Smooth muscle cell of the brain vasculature (primary cell): ENCODE measurements around the gene HEBP2.

Experiments
- DNase-seq: peaks from one replicate; pipeline ENCODE4 v3.0.0-alpha.2; 2012; ENCODE audit warnings: low read depth, low spot score

Gene HEBP2

GRCh38 chr6:138397128-138398122 lies 6.6 kb upstream of the HEBP2 start:
- DNase-seq: no peak

DNA sequence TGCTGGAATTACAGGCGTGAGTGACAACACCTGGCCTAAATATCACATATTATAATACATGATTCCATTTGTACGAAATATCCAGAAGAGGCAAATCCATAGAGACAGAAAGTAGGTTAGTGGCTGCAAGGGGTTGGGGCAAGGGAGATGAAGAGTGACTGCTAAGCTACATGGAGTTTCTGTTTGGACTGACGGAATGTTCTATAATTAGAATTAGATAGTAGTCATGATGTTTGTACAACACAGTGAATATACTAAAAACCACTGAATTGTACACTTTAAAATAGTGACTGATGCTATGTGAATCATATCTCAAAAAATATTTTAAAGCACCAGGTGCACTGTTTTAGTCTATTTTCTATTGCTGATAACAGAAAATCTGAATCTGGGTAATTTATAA lies 3.7 kb upstream of the HEBP2 start:
- no peak for DNase-seq

- no peak for DNase-seq
These were observed 1.8 kb upstream of the HEBP2 start for GRCh38 chr6:138401960-138402837.

DNA sequence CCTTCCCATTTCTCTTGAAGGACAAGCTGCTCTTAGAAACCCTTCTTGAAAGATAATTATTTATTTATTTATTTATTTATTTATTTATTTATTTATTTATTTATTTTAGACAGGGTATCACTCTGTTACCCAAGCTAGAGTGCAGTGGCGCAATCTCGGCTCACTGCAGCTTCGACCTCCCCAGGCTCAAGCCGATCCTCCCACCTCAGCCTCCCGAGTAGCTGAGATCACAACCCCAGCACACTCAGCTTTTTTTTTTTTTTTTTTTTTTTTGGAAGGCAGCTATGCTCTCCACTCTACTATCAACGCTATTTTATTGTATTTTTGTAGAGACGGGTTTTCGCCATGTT lies 1.2 kb upstream of the HEBP2 start:
- no peak for DNase-seq

- no peak for DNase-seq
These were observed 661 bp upstream of the HEBP2 start for GRCh38 chr6:138403324-138403800.

DNA sequence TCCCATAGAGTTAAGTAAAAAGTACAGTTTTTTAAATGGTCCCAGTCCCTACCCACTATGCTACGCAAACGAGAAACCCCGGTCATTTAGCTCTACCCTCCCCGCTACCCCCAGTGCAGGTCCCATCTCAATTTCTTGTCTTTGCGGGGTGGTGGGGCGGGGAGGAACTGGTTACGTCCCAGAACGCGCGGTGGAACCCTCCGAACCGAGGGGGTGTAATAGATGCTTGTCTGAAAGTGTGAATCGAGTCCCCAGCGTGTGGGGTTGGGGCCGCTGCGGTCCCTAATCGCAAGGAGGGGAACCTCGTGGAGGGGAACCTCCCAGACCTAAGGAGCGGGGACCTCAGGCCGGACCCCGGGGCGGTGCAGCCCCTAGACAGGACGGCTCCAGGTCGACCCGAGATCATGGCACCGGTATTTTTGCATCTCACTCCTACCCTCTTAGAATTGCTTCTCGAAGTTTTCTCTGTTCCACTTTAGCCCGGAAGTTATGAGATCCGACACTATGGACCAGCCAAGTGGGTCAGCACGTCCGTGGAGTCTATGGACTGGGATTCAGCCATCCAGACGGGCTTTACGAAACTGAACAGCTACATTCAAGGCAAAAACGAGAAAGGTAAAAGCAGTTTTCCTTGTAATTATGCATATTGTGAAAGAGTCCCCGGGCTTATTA lies 779 bp downstream of the HEBP2 start:
- no peak for DNase-seq

- no peak for DNase-seq
These were observed 1.9 kb downstream of the HEBP2 start for GRCh38 chr6:138405816-138406413.

- DNase-seq: no peak
These were observed 2.4 kb downstream of the HEBP2 start for GRCh38 chr6:138406443-138406842.

DNA sequence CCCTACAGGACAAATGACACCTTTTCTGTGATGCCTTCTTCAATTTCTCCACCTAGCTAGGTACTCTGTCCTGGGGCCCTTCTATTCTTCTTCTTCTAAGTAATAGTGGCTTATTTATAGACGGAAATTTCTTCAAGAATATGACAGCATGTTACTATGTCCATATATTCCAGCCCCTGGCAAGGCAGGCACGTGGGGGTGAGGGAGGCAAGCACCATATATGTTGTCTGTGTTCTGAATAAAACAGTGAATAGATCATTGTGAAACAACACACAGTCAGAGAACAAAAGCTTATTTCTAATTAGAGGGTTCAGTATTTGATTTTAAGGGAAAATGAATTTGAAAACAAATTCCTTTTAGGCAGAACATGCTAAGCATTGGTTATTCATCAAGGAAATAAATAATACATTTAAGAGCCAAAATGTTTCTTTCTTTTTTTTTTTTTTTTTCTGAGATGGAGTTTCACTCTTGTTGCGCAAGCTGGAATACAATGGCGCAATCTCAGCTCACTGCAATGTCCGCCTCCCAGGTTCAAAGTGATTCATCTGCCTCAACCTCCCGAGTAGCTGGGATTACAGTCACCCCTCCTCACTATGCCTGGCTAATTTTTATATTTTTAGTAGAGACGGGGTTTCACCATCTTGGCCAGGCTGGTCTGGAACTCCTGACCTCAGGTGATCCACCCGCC lies 6.2 kb downstream of the HEBP2 start:
- DNase-seq: no peak

- no peak for DNase-seq
These were observed 7.2 kb downstream of the HEBP2 start for GRCh38 chr6:138410972-138411880.

DNA sequence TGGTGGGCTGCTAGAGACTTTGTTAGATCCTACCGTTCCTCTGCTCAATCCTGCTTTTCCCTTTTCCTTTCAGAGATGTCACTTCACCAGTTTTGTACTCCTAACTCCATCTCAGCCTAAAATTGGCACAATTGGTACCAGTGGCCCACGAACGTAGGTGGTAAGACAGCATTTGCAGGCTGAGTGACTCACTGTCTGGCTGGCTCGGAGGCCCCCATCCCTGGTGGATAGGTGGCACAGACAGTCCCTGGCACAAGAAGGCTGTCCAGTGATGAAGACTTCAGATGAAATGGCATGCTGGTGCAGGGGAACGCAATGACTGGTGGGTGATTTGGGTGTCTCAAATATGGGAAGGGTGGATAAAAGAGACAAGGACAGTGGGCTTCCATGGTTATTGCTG lies 11.1 kb downstream of the HEBP2 start:
- DNase-seq: no peak

DNA sequence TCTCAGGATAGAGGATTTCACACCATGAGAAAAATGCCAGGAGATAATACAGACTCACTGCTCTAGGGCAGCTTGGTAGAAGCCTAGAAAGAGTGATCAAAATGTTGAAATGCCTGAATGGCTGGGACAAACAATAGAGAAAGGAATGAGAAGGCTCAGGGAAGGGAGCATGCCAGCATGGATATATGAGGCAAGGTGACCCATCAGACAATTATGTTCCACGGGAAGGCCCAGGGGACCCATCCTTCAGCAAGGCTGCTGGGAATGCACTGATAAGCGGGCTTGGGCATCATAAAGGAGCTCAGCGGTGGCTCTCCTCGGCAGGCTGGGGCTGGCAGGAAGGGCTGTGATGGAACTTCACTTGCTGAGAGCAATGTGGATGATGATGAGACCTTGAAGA lies 12.2 kb downstream of the HEBP2 start:
- no peak for DNase-seq

DNA sequence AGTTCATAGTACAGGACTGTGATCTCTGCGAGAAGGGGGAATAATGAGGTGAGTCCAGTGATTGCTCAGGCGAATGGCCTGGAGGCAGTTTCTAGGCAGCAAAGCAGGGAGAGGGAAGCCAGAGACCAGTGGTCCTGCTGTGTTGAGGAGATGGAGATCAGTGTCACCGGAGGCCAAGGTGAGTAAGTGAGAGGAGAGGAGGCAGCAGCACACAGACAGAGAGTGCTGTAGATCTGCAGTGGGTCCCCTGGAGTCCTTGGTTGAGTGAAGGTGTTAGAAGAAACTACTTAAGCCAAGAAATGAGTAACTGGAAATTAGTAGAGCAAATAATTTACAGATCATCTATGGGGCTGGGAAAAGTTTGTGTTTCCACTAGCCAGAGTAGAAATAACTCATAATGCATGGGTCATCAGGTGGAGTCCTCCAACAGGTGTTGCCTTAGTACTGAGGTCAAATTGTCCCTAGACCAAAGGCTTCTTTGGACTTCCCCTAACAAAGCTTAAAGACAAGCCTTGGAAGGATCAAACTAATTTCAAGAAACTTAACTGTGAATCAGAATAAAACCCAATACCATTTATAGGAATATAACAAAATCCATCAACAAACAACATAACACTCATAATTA lies 13.6 kb downstream of the HEBP2 start:
- DNase-seq: no peak

GRCh38 chr6:138418118-138418742 lies 14.2 kb downstream of the HEBP2 start:
- DNase-seq: no peak

- no peak for DNase-seq
These were observed 15.7 kb downstream of the HEBP2 start for GRCh38 chr6:138419766-138420165.

DNA sequence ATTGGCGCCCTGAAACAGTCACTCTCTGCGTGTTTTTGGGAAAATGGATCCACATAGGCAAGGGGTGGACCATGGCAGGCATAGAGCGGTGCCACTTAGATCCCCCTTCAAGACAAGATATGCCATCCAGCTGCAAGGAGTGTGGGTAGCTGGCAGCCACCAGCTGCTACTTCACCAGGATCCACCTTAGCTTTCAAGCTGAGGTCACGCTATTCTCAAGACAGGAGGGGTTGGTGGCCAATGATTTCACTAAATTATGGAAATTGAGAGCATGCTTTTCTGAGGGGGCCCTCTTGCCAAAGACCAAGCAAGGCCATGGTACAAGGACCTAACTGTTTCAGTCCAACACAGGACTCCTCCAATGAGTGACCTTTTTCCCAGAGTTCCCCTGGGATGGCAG lies 16.3 kb downstream of the HEBP2 start:
- no peak for DNase-seq

DNA sequence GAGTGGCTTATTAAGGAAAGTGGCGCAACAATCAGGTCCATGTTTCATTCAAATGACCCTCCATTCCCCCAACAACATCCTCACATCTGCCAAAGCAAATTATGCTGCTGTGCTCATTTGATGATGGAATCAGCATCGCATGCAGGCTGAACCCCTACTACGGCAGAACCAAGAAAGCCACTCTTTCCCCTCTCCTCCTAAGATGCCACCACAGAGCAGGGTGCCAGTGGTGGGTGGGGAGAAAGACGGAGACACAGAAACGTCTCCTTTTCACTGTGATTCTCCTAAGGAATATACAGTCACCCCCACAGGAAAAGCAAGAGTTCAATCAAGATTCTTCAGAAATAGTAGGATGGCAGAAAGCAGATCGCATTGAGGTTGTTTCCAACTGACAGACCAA lies 17.1 kb downstream of the HEBP2 start:
- DNase-seq: no peak

DNA sequence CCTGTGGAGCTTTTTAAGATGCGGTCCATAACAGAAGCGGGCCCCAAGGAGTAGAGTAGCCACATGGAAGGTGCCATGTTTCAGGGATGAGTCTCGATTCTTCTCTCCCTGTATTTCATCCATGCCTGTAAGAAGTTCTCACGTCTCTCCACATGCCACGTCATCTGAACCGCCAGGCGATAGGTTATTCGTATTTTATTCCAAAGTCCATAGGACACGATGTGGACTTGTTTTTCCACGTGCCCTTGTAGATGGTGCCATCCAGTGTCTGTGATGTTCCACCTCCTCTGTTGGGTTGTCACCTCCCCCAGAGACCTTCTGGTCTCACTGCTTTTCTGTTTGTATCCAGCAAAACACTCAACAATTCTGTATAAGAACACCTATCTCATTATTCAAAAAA lies 17.6 kb downstream of the HEBP2 start:
- DNase-seq: no peak

GRCh38 chr6:138422861-138423260 lies 18.8 kb downstream of the HEBP2 start:
- no peak for DNase-seq
